HL-60/S4 treated with retinoic acid at 250 ng/mL for 4 days and 3 days (cell line): ENCODE measurements around the gene COL24A1.
"Not testable (repeated sequence)": the region's sequence is repeated elsewhere in the genome, so short reads cannot be mapped to it uniquely, and the experiment has no call there.

Experiments
- in situ Hi-C: fragments of 300-500 bp; cut with MboI; formaldehyde crosslinking; loops from 2 replicates; pipeline ENCODE4 v1.7.0; 2022; ENCODE audit warnings: low sequenced_read_pairs

COL24A1 gene

GRCh38 chr1:85824066-85824840 lies 332.3 kb downstream of the COL24A1 start:
- in situ Hi-C loops: no loop called here

GRCh38 chr1:85822696-85823095 lies 333.9 kb downstream of the COL24A1 start:
- in situ Hi-C loops: no loop called here

GRCh38 chr1:85818371-85818770 lies 338.2 kb downstream of the COL24A1 start:
- in situ Hi-C loops: no loop called here

GRCh38 chr1:85816606-85817005 lies 340.0 kb downstream of the COL24A1 start:
- in situ Hi-C loops: no loop called here

GRCh38 chr1:85815906-85816305 lies 340.7 kb downstream of the COL24A1 start:
- in situ Hi-C loops: no loop called here

- in situ Hi-C loops: no loop called here
Observed at GRCh38 chr1:85806236-85806965, 350.2 kb downstream of the COL24A1 start.

- in situ Hi-C loops: no loop called here
Observed at GRCh38 chr1:85801520-85801919, 355.1 kb downstream of the COL24A1 start.

- in situ Hi-C loops: no loop called here
Observed at GRCh38 chr1:85799737-85800136, 356.8 kb downstream of the COL24A1 start.

- in situ Hi-C loops: no loop called here
Observed at GRCh38 chr1:85798419-85798818, 358.2 kb downstream of the COL24A1 start.

GRCh38 chr1:85777021-85777420 lies 379.6 kb downstream of the COL24A1 start:
- in situ Hi-C loops: not testable (repeated sequence)

- in situ Hi-C loops: no loop called here
Observed at GRCh38 chr1:85762804-85763203, 393.8 kb downstream of the COL24A1 start.

- in situ Hi-C loops: no loop called here
Observed at GRCh38 chr1:85756864-85757263, 399.7 kb downstream of the COL24A1 start.

GRCh38 chr1:85748120-85748519 lies 408.5 kb downstream of the COL24A1 start:
- in situ Hi-C loops: no loop called here

GRCh38 chr1:85746777-85747176 lies 409.8 kb downstream of the COL24A1 start:
- in situ Hi-C loops: no loop called here

GRCh38 chr1:85743814-85744213 lies 412.8 kb downstream of the COL24A1 start:
- in situ Hi-C loops: no loop called here

GRCh38 chr1:85734931-85735330 lies 421.6 kb downstream of the COL24A1 start:
- in situ Hi-C loops: no loop called here

- in situ Hi-C loops: no loop called here
Observed at GRCh38 chr1:85718678-85719340, 437.8 kb downstream of the COL24A1 start.

- in situ Hi-C loops: not testable (repeated sequence)
Observed at GRCh38 chr1:85714418-85715114, 442.0 kb downstream of the COL24A1 start.

GRCh38 chr1:85708829-85709227 lies 447.7 kb downstream of the COL24A1 start:
- in situ Hi-C loops: no loop called here

- in situ Hi-C loops: no loop called here
Observed at GRCh38 chr1:85707990-85708828, 448.4 kb downstream of the COL24A1 start, which contains the start of gene ZNHIT6. Gene ZNHIT6, minus strand, starts transcription at chr1:85708433. Its CDS starts 149 bp downstream, at chr1:85708284.
